Stomach (tissue), 9 donors: ENCODE data around the gene LFNG. TPM values are rescaled to one million over a fixed set of nuclear protein-coding genes. Genes with fewer than 3 reads are reported as not detected.

Experiments used
- DNase-seq, 2 donors: peaks; one replicate each; pipeline versions ENCODE4 v3.0.0 to v3.0.0-alpha.2; 2013 to 2019
- H3K27ac ChIP-seq, 5 donors: fragments of 200-600 bp in 4 of 5; sonication (generic) in 4 of 5; one replicate each; pipeline ENCODE4 v1.5.1; 2013 to 2019; ENCODE audit warnings: mild to moderate bottlenecking in 1 of 5, moderate library complexity in 1 of 5
- H3K27me3 ChIP-seq, 3 donors: fragments of 200-600 bp; sonication (generic); one replicate each; pipeline ENCODE4 v1.5.1; 2017 to 2019; ENCODE audit warnings: mixed run types in 1 of 3
- H3K36me3 ChIP-seq, 4 donors: fragments of 200-600 bp; sonication (generic); 1 replicate in 3 of 4; 2 replicates in 1 of 4; pipeline ENCODE4 v1.5.1; 2016 to 2019
- H3K4me1 ChIP-seq, 4 donors: fragments of 200-600 bp; sonication (generic); one replicate each; pipeline ENCODE4 v1.5.1; 2016 to 2019
- H3K4me3 ChIP-seq, 4 donors: fragments of 200-600 bp; sonication (generic) in 3 of 4; one replicate each; pipeline ENCODE4 v1.5.1; 2016 to 2019; ENCODE audit warnings: mild to moderate bottlenecking in 1 of 4
- H3K9me3 ChIP-seq, 4 donors: fragments of 200-600 bp; sonication (generic); one replicate each; pipeline ENCODE4 v1.5.1; 2016 to 2019
- EP300 ChIP-seq: sonication (generic); formaldehyde crosslinking; IDR thresholded peaks from one replicate; pipeline ENCODE4 v1.6.1; 2017; ENCODE audit warnings: antibody characterized with exemption
- POLR2A ChIP-seq, 4 donors: fragments of 450-650 bp; IDR thresholded peaks; one replicate each; pipeline ENCODE4 v1.6.1; 2016; ENCODE audit warnings: antibody characterized with exemption in 4 of 4, control low read depth in 2 of 4, mild to moderate bottlenecking in 1 of 4, moderate library complexity in 1 of 4
- POLR2AphosphoS5 ChIP-seq, 3 donors: sonication (generic); formaldehyde crosslinking; IDR thresholded peaks; one replicate each; pipeline ENCODE4 v1.6.1; 2016; ENCODE audit warnings: antibody characterized with exemption in 3 of 3
- WGBS, 5 donors: extraction: QIAGEN DNeasy Blood & Tissue Kit in 3 of 5; methylation state at CpG; one replicate each; pipeline versions ENCODE4 v1.1.5 to v1.1.7; 2013 to 2018; 5-methylcytosine and 5-hydroxymethylcytosine counted together
- intact Hi-C: fragments of 100-400 bp; cut with DNase I; formaldehyde crosslinking; loops from one replicate; pipeline ENCODE4 v1.15.1; 2023; ENCODE audit warnings: low total_unique reads
- polyA plus RNA-seq, 3 donors: library from polyadenylated mRNA; stranded (reverse); fragments of 200-250 nt; gene quantifications; one replicate each; pipeline ENCODE4 v1.2.3, GENCODE V29; 2013
- small RNA-seq, 4 donors: library from RNA; depleted of rRNA; stranded (forward); fragments of <200 nt; gene quantifications; one replicate each; pipeline ENCODE3, GENCODE V24; 2016
- total RNA-seq, 5 donors: library from RNA; depleted of rRNA; stranded (reverse); fragments of >200 nt; gene quantifications; one replicate each; pipeline versions ENCODE4 v1.1.0 to v1.2.3, GENCODE V29; 2014 to 2016
- TF ChIP-seq, protein P1 (sequence below), 7 experiments: fragments of 450-650 bp in 4 of 7; fragments of 200-600 bp in 3 of 7; sonication (generic) in 3 of 7; IDR thresholded peaks; one replicate each; pipeline ENCODE4 v1.5.1; 2016 to 2019; ENCODE audit warnings: antibody characterized with exemption in 7 of 7, control low read depth in 2 of 7, mild to moderate bottlenecking in 1 of 7
- donor health status: healthy with polysubstance abuse.
- donor health status: Bipolar disorder and iron deficiency.
- donor health status: healthy.

LFNG gene
- total and polyA plus RNA-seq, 8 donors: 8.0 to 103 (median 17.4) TPM

DNA sequence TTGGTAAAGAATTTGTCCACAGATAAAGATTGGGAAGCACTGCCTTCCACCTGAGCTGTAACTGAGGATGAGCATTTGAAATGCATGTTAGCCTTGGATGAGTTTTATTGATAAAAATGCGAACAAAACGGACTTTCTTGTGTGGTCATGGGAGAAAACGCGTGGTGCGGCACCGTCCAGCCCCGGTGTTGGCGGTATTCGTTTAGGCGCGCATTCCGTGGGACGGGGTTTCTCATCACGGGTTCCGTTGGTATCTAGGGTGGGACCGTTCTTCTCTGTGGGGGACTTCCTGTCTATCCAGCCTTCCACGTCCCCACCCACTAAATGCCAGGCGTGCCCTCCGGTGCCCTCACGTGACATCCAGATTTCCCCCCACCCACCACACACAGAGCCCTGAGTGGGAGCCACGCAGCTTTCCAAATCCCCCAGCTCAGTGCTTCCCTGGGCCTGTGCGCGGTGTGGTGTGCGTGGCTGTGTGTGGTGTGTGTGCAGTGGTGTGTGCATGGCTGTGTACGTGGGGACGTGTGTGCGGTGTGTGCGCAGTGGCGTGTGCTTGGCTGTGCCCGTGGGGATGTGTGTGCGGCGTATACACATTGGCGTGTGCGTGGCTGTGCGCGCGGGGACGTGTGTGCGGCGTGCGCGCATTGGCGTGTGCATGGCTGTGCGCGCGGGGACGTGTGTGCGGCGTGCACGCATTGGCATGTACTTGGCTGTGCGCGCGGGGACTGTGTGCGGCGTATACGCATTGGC, 57.3 kb downstream of the LFNG start:
- TF ChIP-seq EP300 (no peak), POLR2A (IDR thresholded peaks at IDR 0.05) (no peak), POLR2AphosphoS5 (IDR thresholded peaks at IDR 0.05) (no peak)
- TF ChIP-seq, protein P1, sequence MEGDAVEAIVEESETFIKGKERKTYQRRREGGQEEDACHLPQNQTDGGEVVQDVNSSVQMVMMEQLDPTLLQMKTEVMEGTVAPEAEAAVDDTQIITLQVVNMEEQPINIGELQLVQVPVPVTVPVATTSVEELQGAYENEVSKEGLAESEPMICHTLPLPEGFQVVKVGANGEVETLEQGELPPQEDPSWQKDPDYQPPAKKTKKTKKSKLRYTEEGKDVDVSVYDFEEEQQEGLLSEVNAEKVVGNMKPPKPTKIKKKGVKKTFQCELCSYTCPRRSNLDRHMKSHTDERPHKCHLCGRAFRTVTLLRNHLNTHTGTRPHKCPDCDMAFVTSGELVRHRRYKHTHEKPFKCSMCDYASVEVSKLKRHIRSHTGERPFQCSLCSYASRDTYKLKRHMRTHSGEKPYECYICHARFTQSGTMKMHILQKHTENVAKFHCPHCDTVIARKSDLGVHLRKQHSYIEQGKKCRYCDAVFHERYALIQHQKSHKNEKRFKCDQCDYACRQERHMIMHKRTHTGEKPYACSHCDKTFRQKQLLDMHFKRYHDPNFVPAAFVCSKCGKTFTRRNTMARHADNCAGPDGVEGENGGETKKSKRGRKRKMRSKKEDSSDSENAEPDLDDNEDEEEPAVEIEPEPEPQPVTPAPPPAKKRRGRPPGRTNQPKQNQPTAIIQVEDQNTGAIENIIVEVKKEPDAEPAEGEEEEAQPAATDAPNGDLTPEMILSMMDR (IDR thresholded peaks at IDR 0.05): no peak
- peaks cover 0 to 7% (median 3%) of the 10 kb centered on the region in 4 donors for H3K4me1 ChIP-seq
- intact Hi-C loops: no loop called here
- H3K4me3 ChIP-seq: no peak overlapping the region
- 91 to 92% (median 92%) methylated on average over 49 to 56 of the region's 56 CpGs for WGBS, 5 donors
- H3K36me3 ChIP-seq: peaks cover 17 to 75% (median 63%) of the 10 kb centered on the region in 4 donors
- no peaks in the 10 kb centered on the region for H3K9me3 ChIP-seq
- DNase-seq: peak in 1 of 2 donors; percentile 0
- no peak overlapping the region for H3K27ac ChIP-seq
- no peaks in the 10 kb centered on the region for H3K27me3 ChIP-seq

Small RNAs within 50 kb of the gene (small RNA-seq; reads per million reads assigned to genes)
- gene MIR4648: 0 to 0.30 (median 0.18) reads per million in 4 donors

Other genes with a start within 250 kb of the LFNG start
- 10 to 100 TPM in 3 of 5 donors, 1 to 10 TPM in 2; 7.7 to 72.9 (median 11.6) TPM for gene SNX8, start 205.3 kb upstream of the LFNG start, total RNA-seq
- 10 to 100 TPM; 11.7 to 13.4 (median 12.4) TPM for gene SNX8, start 205.3 kb upstream of the LFNG start, polyA plus RNA-seq
- gene EIF3B, start 164.9 kb upstream of the LFNG start, total RNA-seq: 100 to 1,000 TPM; 115 to 373 (median 150) TPM
- 10 to 100 TPM; 64.8 to 90.1 (median 88.3) TPM for gene EIF3B, start 164.9 kb upstream of the LFNG start, polyA plus RNA-seq
- gene CHST12, start 116.2 kb upstream of the LFNG start, total RNA-seq: 10 to 100 TPM in 2 of 5 donors, 1 to 10 TPM in 3; 1.7 to 23.0 (median 8.5) TPM
- gene CHST12, start 116.2 kb upstream of the LFNG start, polyA plus RNA-seq: 1 to 10 TPM; 1.8 to 6.6 (median 6.0) TPM
- not detected for gene GRIFIN, start 43.4 kb upstream of the LFNG start, total RNA-seq
- not detected for gene GRIFIN, start 43.4 kb upstream of the LFNG start, polyA plus RNA-seq
- gene BRAT1, start 35.8 kb downstream of the LFNG start, total RNA-seq: 100 to 1,000 TPM in 1 of 5 donors, 10 to 100 TPM in 4; 16.3 to 119 (median 35.7) TPM
- 10 to 100 TPM; 23.5 to 25.2 (median 23.5) TPM for gene BRAT1, start 35.8 kb downstream of the LFNG start, polyA plus RNA-seq
- 100 to 1,000 TPM in 1 of 5 donors, 10 to 100 TPM in 3, 1 to 10 TPM in 1; 1.8 to 248 (median 49.1) TPM for gene IQCE, start 39.2 kb downstream of the LFNG start, total RNA-seq
- gene IQCE, start 39.2 kb downstream of the LFNG start, polyA plus RNA-seq: 10 to 100 TPM in 1 of 3 donors, 1 to 10 TPM in 2; 3.0 to 10.5 (median 7.5) TPM
- 10 to 100 TPM; 16.2 to 79.1 (median 20.5) TPM for gene TTYH3, start 112.2 kb downstream of the LFNG start, total RNA-seq
- gene TTYH3, start 112.2 kb downstream of the LFNG start, polyA plus RNA-seq: 10 to 100 TPM in 1 of 3 donors, 1 to 10 TPM in 2; 4.1 to 10.8 (median 4.3) TPM
- 1 to 10 TPM in 1 of 5 donors, under 1 TPM in 2, not detected in 2; under 0.01 to 1.4 (median 0.45) TPM for gene AMZ1, start 168.4 kb downstream of the LFNG start, total RNA-seq
- gene AMZ1, start 168.4 kb downstream of the LFNG start, polyA plus RNA-seq: not detected